Activated CD4-positive, alpha-beta T cell treated with anti-CD3 and anti-CD28 coated beads, Interleukin-2, amount 10 ng/mL, durations not matched to agents 24 days and 14 days (primary cell): ENCODE results near the gene DLGAP3. TPM values are rescaled to one million over a fixed set of nuclear protein-coding genes. Genes with fewer than 3 reads are reported as not detected.

Experiments
- DNase-seq: peaks from one replicate; pipeline ENCODE4 v3.0.0; 2022
- H3K27ac Mint-ChIP-seq: one replicate; pipeline ENCODE4 v1.8.0; 2022; ENCODE audit warnings: mild to moderate bottlenecking, mixed read lengths
- H3K27me3 Mint-ChIP-seq: one replicate; pipeline ENCODE4 v1.8.0; 2022; ENCODE audit warnings: mixed read lengths
- H3K36me3 Mint-ChIP-seq: one replicate; pipeline ENCODE4 v1.8.0; 2022; ENCODE audit warnings: low read depth, mild to moderate bottlenecking, mixed read lengths
- H3K4me1 Mint-ChIP-seq: one replicate; pipeline ENCODE4 v1.8.0; 2021; ENCODE audit warnings: mixed read lengths
- H3K4me3 Mint-ChIP-seq: one replicate; pipeline ENCODE4 v1.8.0; 2022; ENCODE audit warnings: mild to moderate bottlenecking, moderate library complexity, mixed read lengths
- H3K9me3 Mint-ChIP-seq: one replicate; pipeline ENCODE4 v1.8.0; 2021; ENCODE audit warnings: mixed read lengths
- intact Hi-C: fragments of 100-400 bp; cut with micrococcal nuclease; formaldehyde crosslinking; loops from one replicate; pipeline ENCODE4 v1.15.1; 2023
- total RNA-seq: library from RNA; stranded (reverse); gene quantifications from 2 replicates; pipeline ENCODE4 v1.2.3, GENCODE V29; 2022

The DLGAP3 gene
- total RNA-seq, 1 donor from 2014 or later = 0.75 TPM

DNA sequence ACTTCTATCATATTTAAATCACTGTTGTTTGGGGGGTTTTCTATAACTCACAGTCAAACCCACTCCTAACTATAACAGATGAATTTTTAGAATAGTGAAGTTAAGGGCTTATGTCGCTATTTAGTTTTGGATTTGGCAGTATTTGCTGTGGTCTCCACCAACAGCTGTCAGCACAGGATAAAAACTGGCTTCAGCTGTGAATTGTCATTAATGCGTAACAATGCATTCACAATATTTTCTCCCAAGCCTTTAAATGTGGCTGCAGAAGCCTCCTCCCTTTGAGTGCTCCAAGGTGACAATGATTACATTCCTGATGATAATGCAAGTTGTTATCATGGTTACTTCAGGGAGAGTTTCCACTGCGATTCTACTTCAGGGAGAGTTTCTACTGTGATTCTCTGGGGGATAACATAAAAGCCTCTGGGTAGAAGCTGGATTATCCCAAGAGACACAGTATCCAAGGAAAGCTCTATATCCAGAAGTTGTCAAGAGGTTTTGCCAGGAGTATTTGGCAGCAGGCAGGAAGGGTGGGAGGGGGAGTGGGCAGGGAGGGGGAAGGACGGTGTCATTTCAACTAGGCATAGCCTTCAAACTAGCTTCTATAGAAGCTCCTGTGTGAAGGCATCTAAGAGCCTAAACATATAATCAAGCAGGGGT, 55.0 kb downstream of the DLGAP3 start:
- Mint-ChIP-seq H3K4me1 (no peaks in the 10 kb centered on the region), H3K27me3 (peaks cover 55% of the 10 kb centered on the region), H3K9me3 (no peaks in the 10 kb centered on the region), H3K27ac (no peak overlapping the region), H3K36me3 (no peaks in the 10 kb centered on the region), H3K4me3 (no peak overlapping the region)
- no peak for DNase-seq
- intact Hi-C loops = no loop called here

- H3K9me3 Mint-ChIP-seq = no peaks in the 10 kb centered on the region
- H3K27ac Mint-ChIP-seq = no peak overlapping the region
- intact Hi-C loops = no loop called here
- H3K4me1 Mint-ChIP-seq = no peaks in the 10 kb centered on the region
- no peaks in the 10 kb centered on the region for H3K36me3 Mint-ChIP-seq
- H3K4me3 Mint-ChIP-seq = no peak overlapping the region
- no peak for DNase-seq
- peaks cover 53% of the 10 kb centered on the region for H3K27me3 Mint-ChIP-seq
Measured at GRCh38 chr1:34872133-34872503, 57.3 kb downstream of the DLGAP3 start.

- DNase-seq = no peak
- intact Hi-C loops = no loop called here
- H3K27me3 Mint-ChIP-seq = peaks cover 48% of the 10 kb centered on the region
- no peaks in the 10 kb centered on the region for H3K4me1 Mint-ChIP-seq
- H3K4me3 Mint-ChIP-seq = no peak overlapping the region
- H3K36me3 Mint-ChIP-seq = no peaks in the 10 kb centered on the region
- H3K27ac Mint-ChIP-seq = no peak overlapping the region
- no peaks in the 10 kb centered on the region for H3K9me3 Mint-ChIP-seq
Measured at GRCh38 chr1:34871443-34872132, 57.9 kb downstream of the DLGAP3 start.

GRCh38 chr1:34870395-34870794, 59.1 kb downstream of the DLGAP3 start:
- no peak overlapping the region for H3K27ac Mint-ChIP-seq
- intact Hi-C loops = no loop called here
- H3K4me3 Mint-ChIP-seq = no peak overlapping the region
- no peaks in the 10 kb centered on the region for H3K36me3 Mint-ChIP-seq
- no peak for DNase-seq
- no peaks in the 10 kb centered on the region for H3K9me3 Mint-ChIP-seq
- H3K27me3 Mint-ChIP-seq = peaks cover 43% of the 10 kb centered on the region
- no peaks in the 10 kb centered on the region for H3K4me1 Mint-ChIP-seq

DNA sequence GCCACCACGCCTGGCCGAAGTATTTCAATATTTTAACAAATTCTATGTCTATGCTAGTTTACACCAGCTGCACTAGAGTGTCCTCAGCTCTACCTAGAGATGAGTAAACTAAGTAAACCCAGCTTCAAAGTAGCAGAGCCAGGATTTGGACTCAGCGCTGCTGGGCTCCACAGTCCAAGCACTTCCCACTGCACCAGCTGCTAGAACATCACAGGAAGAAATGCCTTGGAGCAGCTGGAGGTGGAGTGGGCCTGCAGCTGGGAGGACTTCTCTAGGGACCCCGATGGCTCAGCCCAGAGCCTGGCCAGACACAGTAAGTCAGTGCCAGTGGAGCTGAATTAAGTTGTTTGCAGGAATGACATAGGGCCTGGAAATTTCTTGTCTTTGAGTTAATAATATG, 59.7 kb downstream of the DLGAP3 start:
- Mint-ChIP-seq H3K27me3 (peaks cover 39% of the 10 kb centered on the region), H3K36me3 (no peaks in the 10 kb centered on the region), H3K4me1 (peaks cover 2% of the 10 kb centered on the region), H3K4me3 (no peak overlapping the region), H3K9me3 (no peaks in the 10 kb centered on the region), H3K27ac (no peak overlapping the region)
- no peak for DNase-seq
- intact Hi-C loops = loop anchor here (10.0 kb wide), 1 partner anchor 685 kb away; the partner anchor contains the start of genes KIAA0319L and NCDN

GRCh38 chr1:34868230-34869049, 61.0 kb downstream of the DLGAP3 start:
- no peaks in the 10 kb centered on the region for H3K9me3 Mint-ChIP-seq
- H3K4me3 Mint-ChIP-seq = no peak overlapping the region
- peaks cover 11% of the 10 kb centered on the region for H3K4me1 Mint-ChIP-seq
- no peaks in the 10 kb centered on the region for H3K36me3 Mint-ChIP-seq
- intact Hi-C loops = loop anchor here (10.0 kb wide), 1 partner anchor 686 kb away; the partner anchor contains the start of genes KIAA0319L and NCDN
- DNase-seq = no peak
- no peak overlapping the region for H3K27ac Mint-ChIP-seq
- peaks cover 33% of the 10 kb centered on the region for H3K27me3 Mint-ChIP-seq

DNA sequence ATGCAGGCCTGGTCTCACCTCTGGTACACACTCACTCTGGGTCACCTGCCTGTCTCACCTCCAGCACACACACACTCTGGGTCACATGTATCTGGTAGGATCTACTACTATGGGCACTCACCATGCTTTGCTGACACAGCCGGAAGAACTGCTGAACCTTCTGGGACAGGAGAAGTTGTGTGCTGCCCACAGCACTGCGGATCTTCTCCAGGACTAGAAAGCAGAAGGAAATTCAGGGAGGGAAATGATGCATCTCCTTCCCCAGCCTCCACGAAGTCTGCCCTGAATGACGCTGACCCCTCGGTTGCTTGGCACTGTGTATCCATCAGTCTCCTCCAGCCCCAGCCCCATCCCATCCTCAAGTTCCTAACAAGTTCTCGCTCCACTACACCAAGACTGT, 62.0 kb downstream of the DLGAP3 start:
- Mint-ChIP-seq H3K4me3 (peak overlapping the region; percentile 16), H3K36me3 (peaks cover 2% of the 10 kb centered on the region), H3K9me3 (no peaks in the 10 kb centered on the region), H3K27ac (no peak overlapping the region), H3K4me1 (peaks cover 19% of the 10 kb centered on the region), H3K27me3 (peaks cover 24% of the 10 kb centered on the region)
- intact Hi-C loops = loop anchor here (10.0 kb wide), 1 partner anchor 687 kb away; the partner anchor contains the start of genes KIAA0319L and NCDN
- no peak for DNase-seq

DNA sequence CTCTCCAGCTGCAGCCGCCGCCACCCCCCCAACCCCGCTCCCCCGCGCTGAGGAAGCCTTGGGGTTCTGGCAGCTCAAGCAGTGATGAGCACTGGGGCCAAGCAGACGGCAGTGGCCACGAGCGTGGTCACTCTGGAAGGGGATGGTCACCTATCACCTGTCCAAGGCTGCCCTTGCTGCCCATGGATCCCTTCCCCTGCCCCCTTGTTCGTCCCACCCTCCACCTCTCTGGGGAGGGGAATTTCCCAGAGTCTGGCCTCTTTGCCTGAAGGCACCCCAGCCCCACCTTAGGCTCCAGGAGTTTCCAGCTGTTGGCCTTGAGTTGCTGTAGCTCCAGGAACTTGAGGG, 62.7 kb downstream of the DLGAP3 start:
- Mint-ChIP-seq H3K9me3 (no peaks in the 10 kb centered on the region), H3K4me3 (peak overlapping the region; percentile 82), H3K36me3 (peaks cover 2% of the 10 kb centered on the region), H3K27me3 (peaks cover 17% of the 10 kb centered on the region), H3K4me1 (peaks cover 19% of the 10 kb centered on the region), H3K27ac (no peak overlapping the region)
- DNase-seq = no peak
- intact Hi-C loops = loop anchor here (1.0 to 10.0 kb wide), 3 partner anchors 14 to 688 kb away; partner anchors contain the start of genes KIAA0319L and NCDN

GRCh38 chr1:34865981-34866761, 63.3 kb downstream of the DLGAP3 start:
- Mint-ChIP-seq H3K4me3 (peak overlapping the region; percentile 82), H3K36me3 (peaks cover 2% of the 10 kb centered on the region), H3K27me3 (peaks cover 12% of the 10 kb centered on the region), H3K4me1 (peaks cover 19% of the 10 kb centered on the region), H3K9me3 (no peaks in the 10 kb centered on the region), H3K27ac (peak overlapping the region; percentile 90)
- DNase-seq = peak; percentile 98
- intact Hi-C loops = loop anchor here (1.0 to 10.0 kb wide), 3 partner anchors 14 to 689 kb away; partner anchors contain the start of genes KIAA0319L and NCDN

GRCh38 chr1:34865573-34865972, 63.9 kb downstream of the DLGAP3 start:
- intact Hi-C loops = loop anchor here (10.0 kb wide), 1 partner anchor 689 kb away; the partner anchor contains the start of genes KIAA0319L and NCDN
- peaks cover 2% of the 10 kb centered on the region for H3K36me3 Mint-ChIP-seq
- H3K27ac Mint-ChIP-seq = peak overlapping the region; percentile 75
- H3K4me3 Mint-ChIP-seq = peak overlapping the region; percentile 47
- no peaks in the 10 kb centered on the region for H3K9me3 Mint-ChIP-seq
- H3K4me1 Mint-ChIP-seq = peaks cover 19% of the 10 kb centered on the region
- peaks cover 8% of the 10 kb centered on the region for H3K27me3 Mint-ChIP-seq
- DNase-seq = no peak

DNA sequence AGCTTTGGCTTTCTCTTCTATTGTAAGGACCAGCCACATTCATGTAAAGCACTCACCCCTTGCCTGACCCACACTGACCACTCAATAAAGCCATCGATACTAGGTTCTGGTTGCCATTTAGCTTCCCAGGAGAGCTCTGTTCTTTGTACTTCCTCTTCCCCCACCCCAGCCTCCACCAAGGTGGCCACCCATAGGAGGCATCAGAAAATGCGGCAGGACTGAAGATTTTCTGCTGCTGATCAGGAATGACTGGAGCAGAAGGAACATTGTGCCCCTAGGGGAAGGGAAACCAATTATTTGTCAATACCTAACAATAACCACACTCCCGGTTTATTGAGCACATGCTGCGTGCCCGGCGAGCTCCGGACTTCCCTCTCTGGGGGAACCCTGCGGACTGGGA, 64.7 kb downstream of the DLGAP3 start:
- Mint-ChIP-seq H3K27ac (peak overlapping the region; percentile 80), H3K36me3 (peaks cover 2% of the 10 kb centered on the region), H3K4me3 (peak overlapping the region; percentile 71), H3K9me3 (no peaks in the 10 kb centered on the region), H3K4me1 (peaks cover 26% of the 10 kb centered on the region), H3K27me3 (peaks cover 6% of the 10 kb centered on the region)
- intact Hi-C loops = loop anchor here (5.0 to 10.0 kb wide), 2 partner anchors 168 to 690 kb away; partner anchors contain the start of genes KIAA0319L, NCDN and ZMYM6
- DNase-seq = no peak

DNA sequence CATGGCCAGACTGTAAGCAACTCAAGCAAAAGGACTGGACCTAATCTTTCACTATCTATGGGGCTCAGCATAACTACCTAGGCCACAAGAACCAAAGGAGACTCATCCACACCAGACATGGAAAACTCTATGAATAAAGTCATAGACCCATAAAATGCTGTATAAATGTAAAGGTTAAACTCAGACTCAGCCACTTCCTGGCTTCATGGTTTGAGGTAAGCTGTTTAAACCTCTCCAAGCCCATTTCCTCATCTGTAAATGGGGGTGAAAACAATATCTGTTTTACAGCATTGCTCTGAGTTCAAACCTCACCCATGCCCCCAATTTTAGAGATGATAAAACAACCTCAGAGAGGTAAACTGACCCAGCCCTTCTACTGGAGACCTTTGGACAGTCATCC, 65.9 kb downstream of the DLGAP3 start:
- Mint-ChIP-seq H3K9me3 (no peaks in the 10 kb centered on the region), H3K36me3 (peaks cover 6% of the 10 kb centered on the region), H3K27me3 (peaks cover 6% of the 10 kb centered on the region), H3K4me3 (no peak overlapping the region), H3K4me1 (peaks cover 32% of the 10 kb centered on the region), H3K27ac (peak overlapping the region; percentile 80)
- DNase-seq = peak; percentile 73
- intact Hi-C loops = loop anchor here (5.0 to 10.0 kb wide), 2 partner anchors 169 to 691 kb away; partner anchors contain the start of genes KIAA0319L, NCDN and ZMYM6
